ENCODE data around the gene NEUROD1. TPM values are rescaled to one million over a fixed set of nuclear protein-coding genes. Genes with fewer than 3 reads are reported as not detected.
A peak's percentile ranks its signal among the peaks of the same experiment; 100 is the strongest.

NEUROD1 gene
- total RNA-seq, 4 donors from 2014 or later = not detected

DNA sequence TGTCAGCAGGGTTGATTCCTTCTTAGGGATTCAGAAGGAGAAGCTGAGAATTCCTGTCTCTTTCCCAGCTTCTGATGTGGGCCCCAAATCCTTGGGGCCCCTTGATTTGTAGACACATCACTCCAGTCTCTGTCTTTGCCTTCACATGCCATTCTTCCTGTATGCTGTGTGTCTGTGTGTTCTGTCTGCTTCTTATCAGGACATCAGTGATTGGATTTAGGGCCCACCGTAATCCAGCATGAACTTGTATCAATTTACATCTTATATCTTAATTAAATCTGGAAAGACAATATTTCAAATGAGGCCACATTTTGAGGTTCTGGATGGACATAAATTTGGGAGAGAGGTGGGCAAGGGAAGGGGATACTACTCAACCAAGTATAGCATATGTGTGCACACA, 9.7 kb downstream of the NEUROD1 start:
- TF ChIP-seq CTCF (IDR thresholded peaks at IDR 0.05) = no peak
- no peak for DNase-seq (ENCODE audit: low spot score)
- ATAC-seq (ENCODE audit: low FRiP score) = no peak

- no peak for TF ChIP-seq CTCF (IDR thresholded peaks at IDR 0.05)
- ATAC-seq (ENCODE audit: low FRiP score) = no peak
- DNase-seq (ENCODE audit: low spot score) = no peak
These were observed 13.1 kb downstream of the NEUROD1 start for GRCh38 chr2:181667234-181667633.

- TF ChIP-seq CTCF (IDR thresholded peaks at IDR 0.05) = no peak
- ATAC-seq (ENCODE audit: low FRiP score) = no peak
- DNase-seq (ENCODE audit: low spot score) = no peak
These were observed 18.0 kb downstream of the NEUROD1 start for GRCh38 chr2:181662287-181662686.

DNA sequence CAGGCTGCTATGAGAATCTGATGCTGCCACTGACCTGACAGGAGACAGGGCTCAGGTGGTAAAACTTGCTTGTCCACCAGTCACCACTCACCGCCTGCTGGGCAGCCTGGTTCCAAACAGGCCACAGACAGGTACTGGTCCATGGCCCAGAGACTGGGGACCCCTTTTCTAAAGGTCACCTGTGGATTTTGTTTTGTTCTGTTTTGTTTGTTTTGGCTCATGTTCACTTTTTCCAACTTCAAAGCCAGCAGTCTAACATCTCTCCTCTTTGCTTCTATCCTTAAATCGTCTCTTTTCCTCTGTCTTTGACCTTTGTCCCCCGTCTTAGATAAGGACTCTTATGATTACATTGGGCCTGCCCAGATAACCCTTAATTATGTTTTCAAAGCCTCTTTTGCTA, 20.1 kb downstream of the NEUROD1 start:
- ATAC-seq (ENCODE audit: low FRiP score) = no peak
- no peak for DNase-seq (ENCODE audit: low spot score)

DNA sequence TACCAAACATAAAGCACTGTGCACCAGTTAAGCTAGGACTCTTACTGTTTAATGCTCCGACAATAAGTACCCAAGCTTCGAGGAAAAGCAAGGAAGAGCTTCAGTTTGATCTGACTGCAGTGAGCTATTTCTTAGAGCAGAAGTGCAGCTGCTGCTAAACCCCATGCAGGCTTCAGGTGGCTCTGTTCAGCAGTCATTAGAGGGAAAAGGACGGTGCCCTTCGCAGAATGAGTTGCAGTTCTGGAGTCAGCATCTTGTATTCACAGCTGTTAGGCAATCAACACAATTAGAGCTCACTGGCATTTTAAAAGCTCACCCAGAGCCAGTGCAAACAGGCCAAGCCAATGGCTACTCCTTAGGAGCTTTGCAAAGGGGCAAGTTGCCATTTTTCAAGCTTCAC, 21.9 kb downstream of the NEUROD1 start:
- DNase-seq (ENCODE audit: low spot score) (no peak), ATAC-seq (ENCODE audit: low FRiP score) (no peak)
- TF ChIP-seq CTCF (IDR thresholded peaks at IDR 0.05) = no peak

More for the DNA sequence above, 20.1 kb downstream of the NEUROD1 start:
- no peak for TF ChIP-seq CTCF (IDR thresholded peaks at IDR 0.05)

DNA sequence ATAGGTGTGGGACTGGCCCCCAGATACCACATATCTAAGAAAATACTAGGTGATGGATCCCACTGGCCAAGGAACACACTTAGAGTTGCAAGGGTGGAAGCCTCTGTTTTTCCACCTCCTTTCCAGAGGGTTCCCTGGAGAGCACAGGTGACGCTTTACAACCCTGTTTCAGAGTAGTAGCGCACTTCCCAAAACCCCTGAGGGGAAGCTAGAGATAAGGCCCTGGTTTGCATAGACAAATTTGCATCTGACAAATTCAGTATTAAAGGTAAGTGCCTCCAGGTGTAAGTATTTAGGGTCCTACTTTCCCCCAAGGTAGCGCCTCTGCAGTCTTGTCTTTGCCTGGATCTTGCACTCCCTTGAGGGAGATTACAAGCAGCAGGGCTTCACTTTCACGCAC, 22.9 kb downstream of the NEUROD1 start:
- DNase-seq (ENCODE audit: low spot score) = no peak
- no peak for TF ChIP-seq CTCF (IDR thresholded peaks at IDR 0.05)
- no peak for ATAC-seq (ENCODE audit: low FRiP score)

DNA sequence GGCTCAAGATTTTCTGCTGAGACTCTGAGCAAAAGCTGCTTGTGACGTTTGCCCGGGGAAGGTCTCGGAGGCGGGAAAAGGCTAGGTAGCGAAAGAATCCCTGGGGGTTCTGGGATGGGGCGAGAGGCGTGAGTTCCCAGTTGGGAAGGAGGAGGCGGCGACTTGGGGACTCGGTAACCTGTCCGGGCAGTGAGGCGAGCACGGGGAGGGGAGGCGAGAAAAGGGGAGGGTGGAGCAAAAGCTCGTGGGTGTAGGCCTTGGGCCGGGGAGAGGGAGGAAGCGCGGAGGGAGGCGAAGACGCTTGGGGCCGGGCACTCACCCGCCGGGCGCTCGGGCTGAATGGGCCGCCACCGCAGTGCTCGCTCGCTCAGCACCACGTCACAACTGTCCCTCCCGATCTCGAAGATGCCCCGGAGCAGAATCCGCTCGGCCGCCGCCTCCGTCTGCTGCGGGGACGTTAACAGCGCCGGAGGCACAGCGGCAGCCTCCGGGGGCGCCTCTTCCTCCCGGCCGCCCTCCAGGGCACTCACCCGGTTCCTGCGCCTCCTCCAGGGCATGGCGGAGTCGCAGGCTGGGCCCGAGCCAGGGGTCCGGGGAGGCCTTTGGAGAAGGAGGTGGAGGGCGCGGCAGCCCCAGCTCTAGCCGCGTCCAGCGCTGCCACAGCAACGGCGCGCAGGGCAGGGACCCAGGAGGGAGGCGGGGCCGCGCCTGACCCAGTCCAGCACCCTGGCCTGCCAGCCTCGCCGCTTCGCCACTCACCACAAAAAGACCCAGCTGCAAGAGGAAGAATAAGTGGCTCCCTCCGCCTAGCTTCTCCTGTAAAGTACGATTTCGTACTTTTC, 23.6 kb downstream of the NEUROD1 start, which contains the start of gene CERKL:
CERKL (minus strand) TSS at position 656 of the 842 bp plus-strand sequence; CDS start at position 557, 99 bp downstream.
- TF ChIP-seq CTCF (IDR thresholded peaks at IDR 0.05) = no peak
- ATAC-seq (ENCODE audit: low FRiP score) (peak; percentile 54), DNase-seq (ENCODE audit: low spot score) (no peak)
